Transverse colon (tissue), 4 donors: ENCODE results near the gene LTN1. TPM values are rescaled to one million over a fixed set of nuclear protein-coding genes. Genes with fewer than 3 reads are reported as not detected.

ENCODE experiments used
- DNase-seq: peaks from one replicate; pipeline ENCODE4 v3.0.0-alpha.2; 2019
- H3K27ac ChIP-seq, 4 donors: fragments of 200-600 bp; sonication (generic); 2 replicates each; pipeline ENCODE4 v1.5.1; 2016 to 2018; ENCODE audit warnings: inconsistent platforms in 4 of 4
- H3K27me3 ChIP-seq: fragments of 200-600 bp; sonication (generic); 2 replicates; pipeline ENCODE4 v1.5.1; 2017; ENCODE audit warnings: inconsistent platforms
- H3K36me3 ChIP-seq, 4 donors: fragments of 200-600 bp; sonication (generic); 2 replicates each; pipeline ENCODE4 v1.5.1; 2017 to 2019; ENCODE audit warnings: inconsistent platforms in 4 of 4
- H3K4me1 ChIP-seq, 4 donors: fragments of 200-600 bp; sonication (generic); 2 replicates each; pipeline ENCODE4 v1.5.1; 2017 to 2020; ENCODE audit warnings: inconsistent platforms in 4 of 4
- H3K4me3 ChIP-seq, 4 donors: fragments of 200-600 bp; sonication (generic); 1 replicate in 1 of 4; 2 replicates in 3 of 4; pipeline versions ENCODE4 v1.5.1 to v1.6.1; 2017 to 2019; ENCODE audit warnings: inconsistent platforms in 4 of 4
- H3K9me3 ChIP-seq, 2 donors: fragments of 200-600 bp; sonication (generic); 2 replicates each; pipeline ENCODE4 v1.5.1; 2017 to 2019; ENCODE audit warnings: inconsistent platforms in 2 of 2
- CTCF ChIP-seq, 5 experiments: fragments of 200-600 bp in 3 of 5; fragments of 450-650 bp in 2 of 5; sonication (generic) in 3 of 5; IDR thresholded peaks; 1 replicate in 2 of 5; 2 replicates in 3 of 5; pipeline ENCODE4 v1.5.1; 2016 to 2017; ENCODE audit warnings: antibody characterized with exemption in 5 of 5, inconsistent platforms in 3 of 5, mild to moderate bottlenecking in 2 of 5, moderate library complexity in 1 of 5
- EP300 ChIP-seq: sonication (generic); formaldehyde crosslinking; IDR thresholded peaks from one replicate; pipeline ENCODE4 v1.6.1; 2017; ENCODE audit warnings: antibody characterized with exemption, low read depth
- POLR2A ChIP-seq: fragments of 450-650 bp; IDR thresholded peaks from one replicate; pipeline ENCODE4 v1.6.1; 2016; ENCODE audit warnings: antibody characterized with exemption, mild to moderate bottlenecking, moderate library complexity
- POLR2AphosphoS5 ChIP-seq, 3 donors: sonication (generic); formaldehyde crosslinking; IDR thresholded peaks; one replicate each; pipeline ENCODE4 v1.6.1; 2016; ENCODE audit warnings: antibody characterized with exemption in 3 of 3
- WGBS, 2 donors: methylation state at CpG; one replicate each; pipeline ENCODE4 v1.1.5; 2018; ENCODE audit warnings: low coverage in 1 of 2; 5-methylcytosine and 5-hydroxymethylcytosine counted together
- in situ Hi-C, 4 donors: fragments of 200-750 bp; cut with MboI; loops; one replicate each; pipeline versions ENCODE4 v1.15.0 to v1.15.1; 2017; ENCODE audit warnings: low sequenced_read_pairs in 3 of 4, low pct_ligation_motif_present in 1 of 4, low pct_unique_long_range_greater_than_20kb in 1 of 4
- intact Hi-C: fragments of 100-400 bp; cut with DNase I; formaldehyde crosslinking; loops from one replicate; pipeline ENCODE4 v1.15.1; 2023; ENCODE audit warnings: low total_unique reads
- total RNA-seq, 4 donors: library from RNA; depleted of rRNA; stranded (reverse); fragments of >200 nt; gene quantifications; one replicate each; pipeline ENCODE4 v1.1.0, GENCODE V29; 2016

The LTN1 gene
- total RNA-seq, 4 donors from 2014 or later = 13.9 to 36.5 (median 22.1) TPM

GRCh38 chr21:28953247-28953646 lies 39.4 kb downstream of the LTN1 start:
- no peak overlapping the region for H3K27ac ChIP-seq
- no peaks in the 10 kb centered on the region for H3K27me3 ChIP-seq
- no peak for DNase-seq
- intact Hi-C loops = no loop called here
- H3K9me3 ChIP-seq = no peaks in the 10 kb centered on the region
- WGBS, 2 donors = 90 to 93% methylated on average over 2 of the region's 2 CpGs
- peaks cover 0 to 56% (median 19%) of the 10 kb centered on the region in 4 donors for H3K36me3 ChIP-seq
- no peak overlapping the region for H3K4me3 ChIP-seq
- in situ Hi-C loops = loop anchor here in 1 of 4 donors (25.0 kb wide), 1 partner anchor 441 kb away; no protein-coding TSS in a partner anchor
- H3K4me1 ChIP-seq = no peaks in the 10 kb centered on the region
- TF ChIP-seq POLR2A (no peak), POLR2AphosphoS5 (IDR thresholded peaks at IDR 0.05) (no peak), EP300 (no peak), CTCF (IDR thresholded peaks at IDR 0.05) (no peak)

GRCh38 chr21:28952686-28953085 lies 40.0 kb downstream of the LTN1 start:
- 100% methylated on average over 1 of the region's 1 CpG for WGBS, 2 donors
- TF ChIP-seq POLR2AphosphoS5 (IDR thresholded peaks at IDR 0.05) = no peak
- Histone ChIP-seq H3K27me3 (no peaks in the 10 kb centered on the region), H3K4me3 (no peak overlapping the region), H3K4me1 (no peaks in the 10 kb centered on the region), H3K27ac (no peak overlapping the region), H3K9me3 (no peaks in the 10 kb centered on the region), H3K36me3 (peaks cover 0 to 50% (median 19%) of the 10 kb centered on the region in 4 donors)
- intact Hi-C loops (no loop called here), in situ Hi-C loops (loop anchor here in 1 of 4 donors (25.0 kb wide), 1 partner anchor 440 kb away; no protein-coding TSS in a partner anchor)
- DNase-seq = no peak

- in situ Hi-C loops = loop anchor here in 1 of 4 donors (25.0 kb wide), 1 partner anchor 437 kb away; no protein-coding TSS in a partner anchor
These were observed 43.4 kb downstream of the LTN1 start for GRCh38 chr21:28949318-28949717.

GRCh38 chr21:28944296-28944695 lies 48.4 kb downstream of the LTN1 start:
- Histone ChIP-seq H3K4me1 (peaks cover 0 to 3% (median 0%) of the 10 kb centered on the region in 4 donors), H3K27me3 (no peaks in the 10 kb centered on the region), H3K4me3 (no peak overlapping the region), H3K9me3 (no peaks in the 10 kb centered on the region), H3K36me3 (peaks cover 0 to 60% (median 22%) of the 10 kb centered on the region in 4 donors), H3K27ac (no peak overlapping the region)
- intact Hi-C loops = loop anchor here (5.0 kb wide), 1 partner anchor 427 kb away; no protein-coding TSS in a partner anchor
- in situ Hi-C loops = loop anchor here in 1 of 4 donors (25.0 kb wide), 1 partner anchor 432 kb away; no protein-coding TSS in a partner anchor
- TF ChIP-seq CTCF (IDR thresholded peaks at IDR 0.05) (no peak), EP300 (no peak), POLR2A (no peak), POLR2AphosphoS5 (IDR thresholded peaks at IDR 0.05) (no peak)
- no peak for DNase-seq

More at GRCh38 chr21:28949318-28949717, 43.4 kb downstream of the LTN1 start:
- peaks cover 0 to 55% (median 26%) of the 10 kb centered on the region in 4 donors for H3K36me3 ChIP-seq
- no peaks in the 10 kb centered on the region for H3K27me3 ChIP-seq
- no peak overlapping the region for H3K4me3 ChIP-seq
- H3K9me3 ChIP-seq = no peaks in the 10 kb centered on the region
- H3K27ac ChIP-seq = no peak overlapping the region
- H3K4me1 ChIP-seq = no peaks in the 10 kb centered on the region
- intact Hi-C loops = no loop called here
- WGBS, 2 donors = 75 to 84% methylated on average over 2 of the region's 2 CpGs
- TF ChIP-seq CTCF (IDR thresholded peaks at IDR 0.05) (no peak), POLR2A (no peak), POLR2AphosphoS5 (IDR thresholded peaks at IDR 0.05) (no peak), EP300 (no peak)
- no peak for DNase-seq
